HG03060 (cell line): ENCODE results near the gene NELFE.
"Not testable (repeated sequence)": the region's sequence is repeated elsewhere in the genome, so short reads cannot be mapped to it uniquely, and the experiment has no call there.

ENCODE experiments used
- ATAC-seq: cut with Tn5 transposase; IDR thresholded peaks from one replicate; pipeline ENCODE4 v1.9.1; 2021; ENCODE audit warnings: low read depth, moderate number of reproducible peaks; ENCODE audit not compliant: unreplicated experiment

Gene NELFE

DNA sequence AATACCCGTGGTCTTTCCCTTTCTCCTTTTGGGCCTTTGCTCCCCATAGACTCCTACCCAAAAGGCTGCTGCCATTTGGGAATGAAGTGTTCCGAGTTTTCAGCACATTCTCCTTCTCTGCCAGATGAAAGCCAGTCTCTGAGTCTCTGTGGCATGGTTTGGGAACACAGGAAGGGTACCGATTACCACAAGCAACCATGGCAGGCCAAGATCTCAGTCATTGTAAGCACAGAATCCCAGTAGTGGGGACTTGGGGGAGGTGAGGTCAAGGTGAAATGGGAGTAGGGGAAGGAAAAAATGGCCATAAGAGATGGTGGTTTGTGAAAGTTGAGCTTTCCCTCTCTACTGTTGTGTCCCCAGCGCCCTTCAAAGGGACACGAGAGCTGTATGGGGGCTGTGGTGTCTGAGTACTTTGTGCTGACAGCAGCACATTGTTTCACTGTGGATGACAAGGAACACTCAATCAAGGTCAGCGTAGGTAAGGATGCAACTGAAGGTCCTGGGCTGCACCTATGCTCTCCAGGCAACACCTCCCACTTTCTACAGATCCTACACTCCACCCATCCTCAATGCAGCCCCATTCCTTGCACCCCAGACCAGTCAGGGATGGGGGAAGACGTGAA lies 8.7 kb downstream of the NELFE start:
- ATAC-seq: no peak

DNA sequence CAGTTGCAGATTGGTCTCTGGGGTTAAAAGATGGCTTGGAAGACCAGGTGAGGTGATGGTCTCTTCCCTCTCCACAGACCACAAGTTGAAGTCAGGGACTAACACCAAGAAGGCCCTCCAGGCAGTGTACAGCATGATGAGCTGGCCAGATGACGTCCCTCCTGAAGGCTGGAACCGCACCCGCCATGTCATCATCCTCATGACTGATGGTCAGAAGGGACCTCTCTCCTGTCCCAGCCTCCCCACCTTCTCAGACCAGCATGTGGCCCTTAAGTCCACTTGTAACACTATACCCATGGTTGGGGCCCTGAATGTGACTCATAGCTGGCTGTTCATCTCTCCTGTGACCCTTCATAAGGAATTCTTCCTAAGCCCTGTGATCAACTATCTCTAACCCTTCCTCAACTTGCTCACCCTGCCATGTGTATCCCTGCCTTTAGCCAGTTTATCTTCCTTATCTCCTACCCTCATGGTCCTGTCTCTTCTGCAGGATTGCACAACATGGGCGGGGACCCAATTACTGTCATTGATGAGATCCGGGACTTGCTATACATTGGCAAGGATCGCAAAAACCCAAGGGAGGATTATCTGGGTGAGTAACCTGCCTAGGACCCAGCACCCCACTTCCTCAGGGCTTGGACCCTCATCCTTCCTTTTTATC lies 9.9 kb downstream of the NELFE start:
- no peak for ATAC-seq

DNA sequence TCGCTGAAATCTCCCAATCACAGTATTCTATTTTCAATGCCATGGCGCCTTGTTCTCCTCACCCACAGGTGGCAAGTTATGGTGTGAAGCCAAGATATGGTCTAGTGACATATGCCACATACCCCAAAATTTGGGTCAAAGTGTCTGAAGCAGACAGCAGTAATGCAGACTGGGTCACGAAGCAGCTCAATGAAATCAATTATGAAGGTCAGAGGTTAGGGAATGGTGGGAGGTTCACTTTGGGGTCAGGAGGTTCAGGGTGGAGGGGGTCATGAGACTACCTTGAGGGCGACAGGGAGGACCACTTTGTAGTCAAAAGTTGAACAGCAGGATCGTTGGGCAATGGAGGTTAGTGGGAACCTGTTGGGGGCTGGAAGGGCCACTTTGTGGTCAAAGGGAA lies 10.5 kb downstream of the NELFE start:
- no peak for ATAC-seq

DNA sequence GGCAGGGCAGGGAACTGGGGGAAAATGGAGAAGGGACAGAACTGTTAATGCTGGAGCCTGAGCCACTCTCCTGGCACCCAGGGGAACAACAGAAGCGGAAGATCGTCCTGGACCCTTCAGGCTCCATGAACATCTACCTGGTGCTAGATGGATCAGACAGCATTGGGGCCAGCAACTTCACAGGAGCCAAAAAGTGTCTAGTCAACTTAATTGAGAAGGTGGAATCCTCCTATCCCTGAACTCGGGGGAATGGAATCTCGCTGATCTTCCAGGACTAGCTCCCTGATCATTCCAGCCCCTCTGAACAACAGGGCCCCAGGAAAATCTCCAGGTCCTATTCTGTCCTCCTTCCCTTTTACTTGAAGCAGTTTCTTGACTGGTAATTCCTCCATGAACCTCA lies 10.9 kb downstream of the NELFE start:
- ATAC-seq: no peak

DNA sequence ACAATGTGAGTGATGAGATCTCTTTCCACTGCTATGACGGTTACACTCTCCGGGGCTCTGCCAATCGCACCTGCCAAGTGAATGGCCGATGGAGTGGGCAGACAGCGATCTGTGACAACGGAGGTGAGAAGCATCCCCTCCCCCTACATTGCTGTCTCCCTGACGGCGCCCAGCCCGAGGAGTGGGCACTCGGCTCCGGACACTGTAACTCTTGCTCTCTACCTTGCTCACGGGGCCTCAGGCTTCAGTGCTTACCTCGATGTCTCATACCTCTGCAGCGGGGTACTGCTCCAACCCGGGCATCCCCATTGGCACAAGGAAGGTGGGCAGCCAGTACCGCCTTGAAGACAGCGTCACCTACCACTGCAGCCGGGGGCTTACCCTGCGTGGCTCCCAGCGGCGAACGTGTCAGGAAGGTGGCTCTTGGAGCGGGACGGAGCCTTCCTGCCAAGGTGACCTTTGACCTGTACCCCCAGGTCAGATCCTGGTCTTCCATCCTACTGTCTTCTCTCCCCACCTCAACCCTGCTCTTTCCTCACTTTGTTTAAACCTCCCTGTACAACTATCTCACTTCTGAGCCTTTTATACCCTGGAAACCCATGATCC lies 11.6 kb downstream of the NELFE start:
- ATAC-seq: no peak

DNA sequence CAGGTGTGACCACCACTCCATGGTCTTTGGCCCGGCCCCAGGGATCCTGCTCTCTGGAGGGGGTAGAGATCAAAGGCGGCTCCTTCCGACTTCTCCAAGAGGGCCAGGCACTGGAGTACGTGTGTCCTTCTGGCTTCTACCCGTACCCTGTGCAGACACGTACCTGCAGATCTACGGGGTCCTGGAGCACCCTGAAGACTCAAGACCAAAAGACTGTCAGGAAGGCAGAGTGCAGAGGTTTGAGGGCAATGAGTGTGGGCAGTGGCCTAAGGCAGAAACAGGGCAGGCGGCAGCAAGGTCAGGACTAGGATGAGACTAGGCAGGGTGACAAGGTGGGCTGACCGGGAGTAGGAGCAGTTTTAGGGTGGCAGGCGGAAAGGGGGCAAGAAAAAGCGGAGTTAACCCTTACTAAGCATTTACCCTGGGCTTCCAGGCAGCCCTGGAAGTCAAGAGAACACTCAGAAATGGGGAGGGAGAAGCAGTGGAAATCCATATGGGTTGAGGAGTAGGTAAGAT lies 12.3 kb downstream of the NELFE start:
- ATAC-seq: no peak

DNA sequence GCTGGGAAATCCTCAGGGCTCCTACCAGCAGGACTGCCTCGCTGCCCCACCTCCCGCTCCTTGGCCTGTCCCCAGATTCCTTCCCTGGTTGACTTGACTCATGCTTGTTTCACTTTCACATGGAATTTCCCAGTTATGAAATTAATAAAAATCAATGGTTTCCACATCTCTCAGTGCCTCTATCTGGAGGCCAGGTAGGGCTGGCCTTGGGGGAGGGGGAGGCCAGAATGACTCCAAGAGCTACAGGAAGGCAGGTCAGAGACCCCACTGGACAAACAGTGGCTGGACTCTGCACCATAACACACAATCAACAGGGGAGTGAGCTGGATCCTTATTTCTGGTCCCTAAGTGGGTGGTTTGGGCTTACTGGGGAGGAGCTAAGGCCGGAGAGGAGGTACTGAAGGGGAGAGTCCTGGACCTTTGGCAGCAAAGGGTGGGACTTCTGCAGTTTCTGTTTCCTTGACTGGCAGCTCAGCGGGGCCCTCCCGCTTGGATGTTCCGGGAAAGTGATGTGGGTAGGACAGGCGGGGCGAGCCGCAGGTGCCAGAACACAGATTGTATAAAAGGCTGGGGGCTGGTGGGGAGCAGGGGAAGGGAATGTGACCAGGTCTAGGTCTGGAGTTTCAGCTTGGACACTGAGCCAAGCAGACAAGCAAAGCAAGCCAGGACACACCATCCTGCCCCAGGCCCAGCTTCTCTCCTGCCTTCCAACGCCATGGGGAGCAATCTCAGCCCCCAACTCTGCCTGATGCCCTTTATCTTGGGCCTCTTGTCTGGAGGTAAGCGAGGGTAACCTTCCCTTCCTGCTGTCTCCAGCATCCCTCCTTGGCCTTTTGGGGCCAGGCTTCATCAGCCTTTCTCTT lies 13.0 kb downstream of the NELFE start, which contains the start of gene CFB:
Gene CFB (plus strand): TSS at position 589 of the 863 bp plus-strand sequence. CDS start 127 bp downstream, at position 716.
- ATAC-seq: no peak

DNA sequence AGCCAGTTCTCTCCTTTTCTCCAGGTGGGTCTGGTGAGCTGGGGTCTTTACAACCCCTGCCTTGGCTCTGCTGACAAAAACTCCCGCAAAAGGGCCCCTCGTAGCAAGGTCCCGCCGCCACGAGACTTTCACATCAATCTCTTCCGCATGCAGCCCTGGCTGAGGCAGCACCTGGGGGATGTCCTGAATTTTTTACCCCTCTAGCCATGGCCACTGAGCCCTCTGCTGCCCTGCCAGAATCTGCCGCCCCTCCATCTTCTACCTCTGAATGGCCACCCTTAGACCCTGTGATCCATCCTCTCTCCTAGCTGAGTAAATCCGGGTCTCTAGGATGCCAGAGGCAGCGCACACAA lies 13.6 kb downstream of the NELFE start:
- ATAC-seq: no peak

DNA sequence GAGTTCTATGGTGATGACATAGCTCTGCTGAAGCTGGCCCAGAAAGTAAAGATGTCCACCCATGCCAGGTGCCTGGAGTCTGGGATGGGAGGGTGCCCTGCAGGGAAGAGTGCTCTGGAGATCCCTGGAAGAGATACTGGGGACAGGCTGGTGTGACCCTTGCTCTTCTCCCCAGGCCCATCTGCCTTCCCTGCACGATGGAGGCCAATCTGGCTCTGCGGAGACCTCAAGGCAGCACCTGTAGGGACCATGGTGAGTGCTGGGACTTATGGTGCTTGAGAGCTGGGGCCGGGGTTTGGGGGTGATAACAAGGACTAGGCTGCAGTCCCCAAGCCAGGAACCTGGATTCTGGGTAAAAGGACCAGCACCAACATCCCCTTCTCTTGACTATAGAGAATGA lies 15.0 kb downstream of the NELFE start:
- no peak for ATAC-seq

DNA sequence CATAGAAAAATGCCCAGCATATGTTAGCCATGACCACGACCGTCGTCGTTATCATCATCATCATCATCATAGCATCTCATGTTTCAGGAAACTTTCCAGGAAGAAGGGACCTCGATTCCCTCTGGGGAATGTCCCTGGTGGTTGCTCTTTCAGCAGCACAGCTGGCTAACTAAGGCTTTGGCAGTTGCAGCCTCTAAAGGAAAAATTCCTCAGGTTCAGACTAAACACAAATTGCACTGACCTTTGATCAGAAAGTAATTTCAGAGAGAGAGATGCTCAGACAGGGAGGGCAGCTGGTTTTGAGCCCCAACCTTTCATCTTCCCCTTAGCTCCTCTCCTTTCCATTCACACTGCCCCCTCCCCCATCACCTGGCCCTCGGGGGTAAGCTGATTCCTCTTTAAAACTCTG lies 18.5 kb downstream of the NELFE start:
- no peak for ATAC-seq

DNA sequence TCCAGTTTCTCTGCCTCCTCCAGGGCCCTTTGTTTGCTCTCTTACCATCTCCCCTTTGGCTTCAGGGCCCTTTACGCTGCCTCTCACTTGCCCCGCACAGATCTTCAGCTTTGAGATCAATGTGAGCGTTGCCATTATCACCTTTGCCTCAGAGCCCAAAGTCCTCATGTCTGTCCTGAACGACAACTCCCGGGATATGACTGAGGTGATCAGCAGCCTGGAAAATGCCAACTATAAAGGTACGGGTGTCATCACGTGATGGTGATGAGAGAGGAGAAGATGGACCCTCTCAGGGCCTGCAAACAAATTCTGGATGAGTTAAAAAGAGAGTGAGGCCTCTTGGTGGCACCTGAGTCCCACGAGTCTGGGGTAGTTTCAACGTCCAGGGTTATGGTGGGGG lies 22.9 kb downstream of the NELFE start:
- no peak for ATAC-seq

DNA sequence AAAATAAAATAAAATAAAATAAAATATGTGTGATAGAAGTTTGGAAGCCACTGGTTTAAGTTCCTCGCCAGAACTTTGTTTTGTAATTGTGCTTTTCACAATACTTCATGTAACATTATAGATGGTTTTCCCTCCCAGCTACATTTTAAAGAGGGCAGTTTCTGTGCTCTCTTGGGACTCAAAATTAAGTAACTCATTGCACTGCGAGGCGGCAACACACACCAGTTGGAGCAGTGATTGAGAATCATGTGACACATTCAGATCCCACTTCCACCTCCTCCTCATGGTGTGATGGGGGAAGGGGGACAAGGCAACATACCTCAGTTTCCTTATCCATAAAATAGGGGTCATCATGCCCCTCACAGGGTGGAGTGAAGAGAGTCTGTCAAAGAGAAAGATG lies 23.8 kb downstream of the NELFE start:
- no peak for ATAC-seq

DNA sequence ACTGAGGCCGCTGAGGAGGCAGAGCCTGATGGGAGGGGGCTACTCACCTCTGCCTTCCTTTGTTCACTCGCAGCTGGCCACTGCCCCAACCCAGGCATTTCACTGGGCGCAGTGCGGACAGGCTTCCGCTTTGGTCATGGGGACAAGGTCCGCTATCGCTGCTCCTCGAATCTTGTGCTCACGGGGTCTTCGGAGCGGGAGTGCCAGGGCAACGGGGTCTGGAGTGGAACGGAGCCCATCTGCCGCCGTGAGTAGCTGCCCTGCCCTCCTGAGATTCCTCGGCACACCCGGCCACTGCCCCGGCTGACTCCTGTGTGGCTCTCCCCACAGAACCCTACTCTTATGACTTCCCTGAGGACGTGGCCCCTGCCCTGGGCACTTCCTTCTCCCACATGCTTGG lies 25.2 kb downstream of the NELFE start:
- no peak for ATAC-seq

DNA sequence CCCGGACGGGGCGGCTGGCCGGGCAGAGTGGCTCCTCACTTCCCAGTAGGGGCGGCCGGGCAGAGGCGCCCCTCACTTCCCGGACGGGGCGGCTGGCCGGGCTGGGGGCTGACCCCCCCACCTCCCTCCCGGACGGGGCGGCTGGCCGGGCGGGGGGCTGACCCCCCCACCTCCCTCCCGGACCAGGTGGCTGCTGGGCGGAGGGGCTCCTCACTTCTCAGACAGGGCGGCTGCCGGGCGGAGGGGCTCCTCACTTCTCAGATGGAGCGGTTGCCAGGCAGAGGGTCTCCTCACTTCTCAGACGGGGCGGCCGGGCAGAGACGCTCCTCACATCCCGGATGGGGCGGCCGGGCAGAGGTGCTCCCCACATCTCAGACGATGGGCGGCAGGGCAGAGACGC lies 26.6 kb downstream of the NELFE start:
- not testable (repeated sequence) for ATAC-seq

DNA sequence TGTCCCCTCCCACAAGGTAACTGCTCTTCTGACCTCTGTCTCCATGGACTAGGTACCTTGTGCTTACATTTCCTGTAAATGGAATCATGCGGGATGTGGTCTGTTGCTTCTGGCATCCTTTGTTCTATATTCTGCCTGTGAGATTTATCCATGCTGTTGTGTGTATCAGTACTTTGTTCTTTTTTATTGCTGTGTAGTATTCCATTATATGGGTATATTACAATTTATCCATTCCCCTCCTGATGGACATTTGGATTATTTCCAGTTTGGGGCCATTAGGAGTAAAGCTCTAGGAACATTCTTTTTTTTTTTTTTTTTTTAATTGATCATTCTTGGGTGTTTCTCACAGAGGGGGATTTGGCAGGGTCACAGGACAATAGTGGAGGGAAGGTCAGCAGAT lies 27.8 kb downstream of the NELFE start:
- no peak for ATAC-seq

DNA sequence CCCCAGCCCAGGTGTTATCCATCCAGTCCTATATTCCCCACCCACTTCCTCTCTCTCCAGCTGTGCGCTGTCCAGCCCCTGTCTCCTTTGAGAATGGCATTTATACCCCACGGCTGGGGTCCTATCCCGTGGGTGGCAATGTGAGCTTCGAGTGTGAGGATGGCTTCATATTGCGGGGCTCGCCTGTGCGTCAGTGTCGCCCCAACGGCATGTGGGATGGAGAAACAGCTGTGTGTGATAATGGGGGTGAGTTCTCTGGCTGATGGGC lies 30.2 kb downstream of the NELFE start:
- no peak for ATAC-seq

DNA sequence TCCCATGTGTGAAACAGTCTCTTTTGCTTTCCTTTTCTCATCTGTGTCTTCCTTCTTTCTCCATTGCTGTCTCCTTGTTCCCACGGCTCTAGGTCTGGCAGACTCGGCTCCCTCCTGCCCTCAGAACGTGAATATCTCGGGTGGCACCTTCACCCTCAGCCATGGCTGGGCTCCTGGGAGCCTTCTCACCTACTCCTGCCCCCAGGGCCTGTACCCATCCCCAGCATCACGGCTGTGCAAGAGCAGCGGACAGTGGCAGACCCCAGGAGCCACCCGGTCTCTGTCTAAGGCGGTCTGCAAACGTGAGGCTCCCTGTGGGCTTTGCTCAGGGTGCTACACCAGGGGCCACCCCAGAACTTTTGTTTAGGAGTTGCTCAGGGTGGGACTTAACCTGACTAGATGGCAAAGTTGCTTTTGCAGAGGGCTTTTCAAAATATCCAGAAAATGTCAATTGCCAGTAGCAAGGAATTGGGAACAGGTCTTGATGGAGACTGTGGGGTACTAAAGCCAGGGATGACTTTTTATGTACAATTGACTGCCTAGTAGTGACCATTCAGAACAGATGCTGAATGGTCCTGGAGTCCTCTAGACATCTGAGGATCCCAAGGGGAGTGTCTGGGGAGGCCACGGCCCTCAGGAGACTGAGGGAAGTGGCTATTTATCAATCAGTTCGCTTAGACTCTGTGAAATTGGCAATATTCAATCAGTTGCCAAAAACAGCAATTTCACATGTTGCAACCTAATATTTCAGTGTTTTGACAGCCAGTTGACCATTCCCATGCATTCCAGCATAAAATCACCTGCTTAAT lies 30.7 kb downstream of the NELFE start:
- ATAC-seq: no peak

DNA sequence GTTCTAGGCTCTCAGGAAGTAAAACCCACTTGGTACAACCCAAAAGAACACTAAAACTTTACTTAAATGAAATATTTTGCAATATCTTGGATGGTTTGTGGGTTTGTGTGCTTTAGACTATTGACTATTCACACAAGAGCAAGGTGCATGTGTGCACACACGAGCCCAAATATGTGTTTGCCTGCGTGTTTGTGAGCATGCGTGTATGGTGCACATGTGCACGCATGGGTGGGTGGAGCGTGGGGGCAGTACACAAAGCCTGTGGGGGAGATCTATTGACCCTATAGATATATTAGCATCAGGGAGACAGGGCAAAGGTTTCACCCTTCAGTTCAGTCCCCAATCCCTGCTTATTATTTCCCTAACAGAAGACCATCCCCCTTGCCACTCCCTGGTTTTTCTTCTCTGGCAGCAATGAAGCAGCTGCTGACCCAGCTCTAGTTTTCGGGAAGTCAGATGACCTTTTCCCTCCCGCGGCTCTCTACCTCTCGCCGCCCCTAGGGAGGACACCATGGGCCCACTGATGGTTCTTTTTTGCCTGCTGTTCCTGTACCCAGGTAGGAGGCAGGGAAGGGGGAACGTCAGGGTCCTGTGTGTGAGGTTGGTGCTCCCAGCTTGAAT lies 31.4 kb downstream of the NELFE start, which contains the start of gene C2:
Gene C2 (plus strand): TSS at position 476 of the 621 bp plus-strand sequence. CDS start 36 bp downstream, at position 512.
- no peak for ATAC-seq

DNA sequence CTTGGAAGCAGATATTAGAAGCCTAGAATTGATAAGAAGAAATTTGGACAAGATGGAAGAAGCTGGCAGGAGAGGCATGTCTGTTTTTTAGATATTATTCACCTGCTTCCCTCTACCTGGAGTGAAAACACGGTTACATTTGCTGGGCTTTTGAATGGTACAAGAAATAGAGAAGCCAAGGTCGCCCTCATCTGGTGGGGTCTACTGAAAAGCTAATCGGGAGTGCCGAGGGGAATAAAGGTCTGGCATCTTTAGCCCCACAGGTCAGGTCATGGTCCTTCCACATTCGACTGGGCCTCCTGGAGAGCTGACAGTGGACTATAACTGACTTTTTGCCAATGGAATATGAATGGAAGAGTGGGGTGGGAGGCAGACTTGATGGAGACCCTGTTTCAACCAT lies 35.8 kb downstream of the NELFE start:
- ATAC-seq: no peak

DNA sequence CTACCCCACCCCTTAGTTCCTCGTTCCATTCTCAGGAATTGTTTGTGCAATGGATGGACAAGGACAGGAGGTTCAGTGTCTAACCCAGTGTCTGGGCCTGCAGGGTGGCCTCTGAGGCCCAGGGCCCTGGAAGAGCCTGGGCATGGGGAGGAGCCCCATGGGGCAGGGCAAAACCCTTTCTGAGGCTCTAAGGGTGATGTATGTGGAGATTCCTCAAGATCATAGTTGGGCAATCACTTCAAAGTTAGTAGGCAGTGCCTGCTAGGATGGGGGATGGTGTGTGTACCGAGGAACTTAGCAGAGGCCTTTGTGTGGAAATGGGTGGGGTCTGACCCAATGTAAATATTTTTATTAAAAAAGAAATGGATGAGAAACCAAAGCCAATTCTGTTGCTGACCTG lies 38.0 kb downstream of the NELFE start:
- no peak for ATAC-seq
